HCT116 (cell line): Measurements from ENCODE around the gene CCDC40.

Experiments used
- CEBPB ChIP-seq: IDR thresholded peaks from 2 replicates; pipeline ENCODE4 v1.6.1; 2012; ENCODE audit warnings: low read depth
- EZH2 ChIP-seq: fragments of 200-600 bp; sonication (generic); IDR thresholded peaks from 2 replicates; pipeline ENCODE4 v1.6.1; 2017; ENCODE audit warnings: antibody characterized with exemption, mixed run types
- JUND ChIP-seq: IDR thresholded peaks from 2 replicates; pipeline ENCODE4 v1.6.1; 2012
- POLR2A ChIP-seq: IDR thresholded peaks from 2 replicates; pipeline ENCODE4 v1.7.0; 2011; ENCODE audit warnings: borderline replicate concordance; ENCODE audit not compliant: insufficient read depth, insufficient read length; ENCODE audit errors: extremely low read depth
- POLR2AphosphoS5 ChIP-seq: IDR thresholded peaks from 2 replicates; pipeline ENCODE4 v1.6.1; 2011; ENCODE audit warnings: mild to moderate bottlenecking, low read depth, low read length, moderate library complexity
- RAD21 ChIP-seq: IDR thresholded peaks from 2 replicates; pipeline ENCODE4 v1.6.1; 2012; ENCODE audit warnings: low read depth, mild to moderate bottlenecking
- ZNF274 ChIP-seq: fragments of 200-500 bp; sonication (Bioruptor generic); IDR thresholded peaks from 2 replicates; pipeline ENCODE4 v1.6.1; 2014; ENCODE audit warnings: mild to moderate bottlenecking, low read depth, low read length, inconsistent platforms
- TF ChIP-seq, protein P1 (sequence below): IDR thresholded peaks from 2 replicates; pipeline ENCODE4 v1.6.1; 2012; ENCODE audit warnings: low read depth
- TF ChIP-seq, protein P2 (sequence below): IDR thresholded peaks from 2 replicates; pipeline ENCODE4 v1.6.1; 2012
- TF ChIP-seq, protein P3 (sequence below), 3 experiments: fragments of 200-600 bp in 1 of 3; sonication (generic) in 1 of 3; IDR thresholded peaks in 2 of 3; conservative IDR thresholded peaks in 1 of 3; 2 replicates each; pipeline ENCODE4 v1.5.1; 2012 to 2017; ENCODE audit warnings: low read depth in 2 of 3, low read length in 2 of 3, antibody characterized with exemption in 1 of 3, borderline replicate concordance in 1 of 3, control low read depth in 1 of 3, mild to moderate bottlenecking in 1 of 3, mixed read lengths in 1 of 3, mixed run types in 1 of 3, moderate library complexity in 1 of 3; ENCODE audit not compliant: insufficient read depth in 1 of 3
- TF ChIP-seq, protein P4 (sequence below): IDR thresholded peaks from 2 replicates; pipeline ENCODE4 v1.6.1; 2011; ENCODE audit warnings: mild to moderate bottlenecking, low read length, moderate library complexity; ENCODE audit not compliant: insufficient replicate concordance; ENCODE audit errors: extremely low read depth

DNA sequence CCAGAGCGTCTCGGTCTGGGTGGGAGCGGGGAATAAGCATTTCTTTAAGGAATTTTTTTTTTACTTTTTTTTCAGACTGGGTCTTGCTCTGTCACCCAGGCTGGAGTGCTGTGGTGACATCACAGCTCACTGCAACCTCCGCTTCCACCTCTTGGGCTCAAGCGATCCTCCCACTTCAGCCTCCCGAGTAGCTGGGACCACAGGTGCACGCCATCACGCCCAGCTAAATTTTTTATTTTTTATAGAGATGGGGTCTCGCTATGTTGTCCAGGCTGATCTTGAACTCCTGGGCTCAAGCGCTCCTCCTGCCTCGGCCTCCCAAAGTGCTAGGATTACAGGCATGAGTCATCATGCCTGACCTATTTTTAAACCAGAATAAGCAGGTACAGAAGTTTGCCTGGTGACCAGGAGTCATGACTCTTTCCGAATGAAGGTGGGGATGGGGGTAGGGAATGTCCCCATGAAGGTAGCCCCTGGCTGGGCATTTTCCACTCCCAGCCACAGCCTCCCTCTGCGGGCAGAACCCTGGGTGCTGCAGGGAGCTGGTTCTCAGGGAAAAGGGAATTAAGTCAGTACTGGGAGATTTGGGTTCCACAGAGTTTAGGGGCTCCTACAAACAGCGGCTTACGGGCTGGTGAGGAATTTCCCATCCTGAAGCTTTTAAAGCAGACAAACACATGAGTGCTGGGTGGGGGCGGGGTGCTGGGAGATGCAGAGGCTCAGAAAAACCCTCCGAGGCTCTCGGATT is 49.1 kb upstream of the CCDC40 start:
- TF ChIP-seq, protein P1, sequence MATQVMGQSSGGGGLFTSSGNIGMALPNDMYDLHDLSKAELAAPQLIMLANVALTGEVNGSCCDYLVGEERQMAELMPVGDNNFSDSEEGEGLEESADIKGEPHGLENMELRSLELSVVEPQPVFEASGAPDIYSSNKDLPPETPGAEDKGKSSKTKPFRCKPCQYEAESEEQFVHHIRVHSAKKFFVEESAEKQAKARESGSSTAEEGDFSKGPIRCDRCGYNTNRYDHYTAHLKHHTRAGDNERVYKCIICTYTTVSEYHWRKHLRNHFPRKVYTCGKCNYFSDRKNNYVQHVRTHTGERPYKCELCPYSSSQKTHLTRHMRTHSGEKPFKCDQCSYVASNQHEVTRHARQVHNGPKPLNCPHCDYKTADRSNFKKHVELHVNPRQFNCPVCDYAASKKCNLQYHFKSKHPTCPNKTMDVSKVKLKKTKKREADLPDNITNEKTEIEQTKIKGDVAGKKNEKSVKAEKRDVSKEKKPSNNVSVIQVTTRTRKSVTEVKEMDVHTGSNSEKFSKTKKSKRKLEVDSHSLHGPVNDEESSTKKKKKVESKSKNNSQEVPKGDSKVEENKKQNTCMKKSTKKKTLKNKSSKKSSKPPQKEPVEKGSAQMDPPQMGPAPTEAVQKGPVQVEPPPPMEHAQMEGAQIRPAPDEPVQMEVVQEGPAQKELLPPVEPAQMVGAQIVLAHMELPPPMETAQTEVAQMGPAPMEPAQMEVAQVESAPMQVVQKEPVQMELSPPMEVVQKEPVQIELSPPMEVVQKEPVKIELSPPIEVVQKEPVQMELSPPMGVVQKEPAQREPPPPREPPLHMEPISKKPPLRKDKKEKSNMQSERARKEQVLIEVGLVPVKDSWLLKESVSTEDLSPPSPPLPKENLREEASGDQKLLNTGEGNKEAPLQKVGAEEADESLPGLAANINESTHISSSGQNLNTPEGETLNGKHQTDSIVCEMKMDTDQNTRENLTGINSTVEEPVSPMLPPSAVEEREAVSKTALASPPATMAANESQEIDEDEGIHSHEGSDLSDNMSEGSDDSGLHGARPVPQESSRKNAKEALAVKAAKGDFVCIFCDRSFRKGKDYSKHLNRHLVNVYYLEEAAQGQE = no peak
- TF ChIP-seq, protein P2, sequence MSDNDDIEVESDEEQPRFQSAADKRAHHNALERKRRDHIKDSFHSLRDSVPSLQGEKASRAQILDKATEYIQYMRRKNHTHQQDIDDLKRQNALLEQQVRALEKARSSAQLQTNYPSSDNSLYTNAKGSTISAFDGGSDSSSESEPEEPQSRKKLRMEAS = no peak
- TF ChIP-seq, protein P3, sequence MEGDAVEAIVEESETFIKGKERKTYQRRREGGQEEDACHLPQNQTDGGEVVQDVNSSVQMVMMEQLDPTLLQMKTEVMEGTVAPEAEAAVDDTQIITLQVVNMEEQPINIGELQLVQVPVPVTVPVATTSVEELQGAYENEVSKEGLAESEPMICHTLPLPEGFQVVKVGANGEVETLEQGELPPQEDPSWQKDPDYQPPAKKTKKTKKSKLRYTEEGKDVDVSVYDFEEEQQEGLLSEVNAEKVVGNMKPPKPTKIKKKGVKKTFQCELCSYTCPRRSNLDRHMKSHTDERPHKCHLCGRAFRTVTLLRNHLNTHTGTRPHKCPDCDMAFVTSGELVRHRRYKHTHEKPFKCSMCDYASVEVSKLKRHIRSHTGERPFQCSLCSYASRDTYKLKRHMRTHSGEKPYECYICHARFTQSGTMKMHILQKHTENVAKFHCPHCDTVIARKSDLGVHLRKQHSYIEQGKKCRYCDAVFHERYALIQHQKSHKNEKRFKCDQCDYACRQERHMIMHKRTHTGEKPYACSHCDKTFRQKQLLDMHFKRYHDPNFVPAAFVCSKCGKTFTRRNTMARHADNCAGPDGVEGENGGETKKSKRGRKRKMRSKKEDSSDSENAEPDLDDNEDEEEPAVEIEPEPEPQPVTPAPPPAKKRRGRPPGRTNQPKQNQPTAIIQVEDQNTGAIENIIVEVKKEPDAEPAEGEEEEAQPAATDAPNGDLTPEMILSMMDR (IDR thresholded peaks at IDR 0.05 in 2 of 3, conservative IDR thresholded peaks at IDR 0.05 in 1 of 3; ENCODE audit: borderline replicate concordance in 1 of 3, insufficient read depth in 1 of 3, low read depth in 2 of 3, low read length in 2 of 3) = 0 out of 6 replicates have a peak, but pooled peaks of 1 of the 3 experiments have one; percentile 3
- no peak for TF ChIP-seq POLR2AphosphoS5
- TF ChIP-seq EZH2 = no peak
- no peak for TF ChIP-seq POLR2A
- no peak for TF ChIP-seq RAD21
- peak; percentile 93 for TF ChIP-seq JUND
- TF ChIP-seq CEBPB = no peak
- TF ChIP-seq ZNF274 = no peak
- TF ChIP-seq, protein P4, sequence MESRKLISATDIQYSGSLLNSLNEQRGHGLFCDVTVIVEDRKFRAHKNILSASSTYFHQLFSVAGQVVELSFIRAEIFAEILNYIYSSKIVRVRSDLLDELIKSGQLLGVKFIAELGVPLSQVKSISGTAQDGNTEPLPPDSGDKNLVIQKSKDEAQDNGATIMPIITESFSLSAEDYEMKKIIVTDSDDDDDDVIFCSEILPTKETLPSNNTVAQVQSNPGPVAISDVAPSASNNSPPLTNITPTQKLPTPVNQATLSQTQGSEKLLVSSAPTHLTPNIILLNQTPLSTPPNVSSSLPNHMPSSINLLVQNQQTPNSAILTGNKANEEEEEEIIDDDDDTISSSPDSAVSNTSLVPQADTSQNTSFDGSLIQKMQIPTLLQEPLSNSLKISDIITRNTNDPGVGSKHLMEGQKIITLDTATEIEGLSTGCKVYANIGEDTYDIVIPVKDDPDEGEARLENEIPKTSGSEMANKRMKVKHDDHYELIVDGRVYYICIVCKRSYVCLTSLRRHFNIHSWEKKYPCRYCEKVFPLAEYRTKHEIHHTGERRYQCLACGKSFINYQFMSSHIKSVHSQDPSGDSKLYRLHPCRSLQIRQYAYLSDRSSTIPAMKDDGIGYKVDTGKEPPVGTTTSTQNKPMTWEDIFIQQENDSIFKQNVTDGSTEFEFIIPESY = no peak
